HepG2 (cell line): ENCODE results near the gene FRAS1. TPM values are rescaled to one million over a fixed set of nuclear protein-coding genes. Genes with fewer than 3 reads are reported as not detected.

Experiments
- ATAC-seq: fragments of 200-7000 bp; cut with Tn5 transposase; 3 replicates; pipeline ENCODE4 v1.9.1; 2020; ENCODE audit warnings: mild to moderate bottlenecking, moderate library complexity
- BruUV-seq: library from RNA; stranded (reverse); fragments of 400-500 nt; replicated peaks from 2 replicates; lab custom pipeline; 2021; lab: Mats Ljungman, UMichigan
- CTCF ChIA-PET: fragments of 300-600 bp; formaldehyde crosslinking; extraction: SDS; loops from one replicate; lab custom pipeline; 2021; ENCODE audit warnings: low total read pairs, inconsistent platforms, low intra/inter-chr PET ratio; lab: Yijun Ruan, JAX
- POLR2A ChIA-PET: fragments of 350-600 bp; sonication (Branson Sonifier 250); formaldehyde crosslinking; loops from one replicate; lab custom pipeline; 2020; ENCODE audit warnings: antibody characterized with exemption, inconsistent platforms; lab: Yijun Ruan, JAX
- DNase-seq: peaks from one replicate; pipeline ENCODE4 v3.0.0-alpha.2; 2015; ENCODE audit warnings: low spot score
- FAIRE-seq: peaks from 3 replicates; lab custom pipeline; 2011; peaks lifted over from hg19 to GRCh38; lab: Jason Lieb, UNC
- H2AFZ ChIP-seq: one replicate; pipeline ENCODE4 v1.6.1; 2011; ENCODE audit warnings: low read length, inconsistent platforms
- H3K27ac ChIP-seq: fragments of 300-600 bp; 3 replicates; pipeline ENCODE4 v1.8.0; 2011; ENCODE audit warnings: mixed run types, mild to moderate bottlenecking, mixed read lengths, low read length, inconsistent platforms; ENCODE audit not compliant: insufficient read depth; ENCODE audit errors: extremely low read length
- H3K27me3 ChIP-seq, 2 experiments: fragments of 200-600 bp in 1 of 2; 2 replicates in 1 of 2; 3 replicates in 1 of 2; pipeline versions ENCODE4 v1.6.0 to v1.8.0; 2011; ENCODE audit warnings: low read length in 2 of 2, mild to moderate bottlenecking in 2 of 2, moderate library complexity in 2 of 2, inconsistent platforms in 1 of 2; ENCODE audit not compliant: insufficient read depth in 2 of 2, control insufficient read depth in 1 of 2
- H3K36me3 ChIP-seq, 2 experiments: fragments of 200-600 bp in 1 of 2; replicated peaks in 1 of 2; 2 replicates in 1 of 2; 3 replicates in 1 of 2; pipeline versions ENCODE4 v1.5.1 to v1.8.0; 2011; ENCODE audit warnings: low read length in 2 of 2, inconsistent platforms in 1 of 2; ENCODE audit not compliant: insufficient read depth in 2 of 2, control insufficient read depth in 1 of 2
- H3K4me1 ChIP-seq: 2 replicates; pipeline ENCODE4 v1.5.1; 2012; ENCODE audit warnings: low read length, inconsistent platforms; ENCODE audit not compliant: insufficient read depth
- H3K4me2 ChIP-seq: 2 replicates; pipeline ENCODE4 v1.6.0; 2011; ENCODE audit warnings: low read depth, low read length, inconsistent platforms
- H3K4me3 ChIP-seq, 3 experiments: fragments of 200-600 bp in 1 of 3; sonication (generic), shearing (Covaris generic) in 1 of 3; replicated peaks in 1 of 3; 2 replicates each; pipeline ENCODE4 v1.5.1; 2011 to 2016; ENCODE audit warnings: low read length in 3 of 3, inconsistent platforms in 2 of 3, low read depth in 2 of 3, mild to moderate bottlenecking in 2 of 3, control low read depth in 1 of 3, mixed read lengths in 1 of 3; ENCODE audit not compliant: insufficient read depth in 1 of 3
- H3K79me2 ChIP-seq: one replicate; pipeline ENCODE4 v1.6.1; 2011; ENCODE audit warnings: low read length, inconsistent platforms; ENCODE audit not compliant: insufficient read depth
- H3K9ac ChIP-seq: 2 replicates; pipeline ENCODE4 v1.6.0; 2011; ENCODE audit warnings: mild to moderate bottlenecking, low read depth, low read length, inconsistent platforms; ENCODE audit not compliant: insufficient read depth
- H3K9me3 ChIP-seq: 2 replicates; pipeline ENCODE4 v1.5.1; 2012; ENCODE audit warnings: mild to moderate bottlenecking, low read length
- H4K20me1 ChIP-seq: 2 replicates; pipeline ENCODE4 v1.6.0; 2011; ENCODE audit warnings: inconsistent platforms, mild to moderate bottlenecking, low read length, moderate library complexity; ENCODE audit not compliant: insufficient read depth
- CTCF ChIP-seq: sonication (generic); formaldehyde crosslinking; IDR thresholded peaks from 2 replicates; pipeline ENCODE4 v1.5.0; 2020; ENCODE audit warnings: mild to moderate bottlenecking, missing genetic modification reagents, moderate library complexity
- PPARG ChIP-seq: conservative IDR thresholded peaks from 2 replicates; pipeline ENCODE4 v1.6.1; 2016; ENCODE audit warnings: missing biosample characterization, missing genetic modification reagents
- SOX13 ChIP-seq, 3 experiments: fragments of 450-650 bp in 1 of 3; sonication (generic) in 1 of 3; formaldehyde crosslinking in 1 of 3; IDR thresholded peaks in 2 of 3; conservative IDR thresholded peaks in 1 of 3; 2 replicates each; pipeline versions ENCODE4 v1.5.0 to v1.6.1; 2016 to 2020; ENCODE audit warnings: antibody characterized with exemption in 1 of 3, mild to moderate bottlenecking in 1 of 3, missing compliant biosample characterization in 1 of 3, missing genetic modification reagents in 1 of 3, moderate library complexity in 1 of 3
- SOX6 ChIP-seq, 2 experiments: fragments of 450-650 bp in 1 of 2; sonication (generic) in 1 of 2; formaldehyde crosslinking in 1 of 2; IDR thresholded peaks; 2 replicates each; pipeline versions ENCODE4 v1.4.0 to v1.6.1; 2017 to 2020; ENCODE audit warnings: antibody characterized with exemption in 1 of 2, mild to moderate bottlenecking in 1 of 2, missing genetic modification reagents in 1 of 2
- TMF1 ChIP-seq: sonication (generic); formaldehyde crosslinking; IDR thresholded peaks from 2 replicates; pipeline ENCODE4 v1.8.1; 2022; ENCODE audit warnings: low read depth, missing genetic modification reagents
- WGBS: methylation state at CpG from one replicate; pipeline ENCODE4 v1.1.6; 2017; ENCODE audit warnings: low lambda C conversion rate; 5-methylcytosine and 5-hydroxymethylcytosine counted together
- in situ Hi-C: cut with HindIII; loops from 2 replicates; pipeline ENCODE4 v1.10.0; 2017; ENCODE audit warnings: low pct_unique_long_range_greater_than_20kb; ENCODE audit not compliant: extremely low pct_ligation_motif_present
- intact Hi-C: fragments of 100-400 bp; cut with micrococcal nuclease; formaldehyde crosslinking; loops from one replicate; pipeline ENCODE4 v1.10.0; 2022; ENCODE audit not compliant: unreplicated experiment
- polyA plus RNA-seq, 8 experiments: library from polyadenylated mRNA; depleted of rRNA in 3 of 8; stranded (reverse) in 7 of 8; unstranded in 1 of 8; fragments of >200 nt; fragmentation: Illumina TruSeq in 4 of 8; extraction: Trizol in 4 of 8; gene quantifications; 2 replicates each; pipeline versions ENCODE4 v1.2.1 to v1.2.3, GENCODE V29; 2011 to 2016; ENCODE audit warnings: low read depth in 4 of 8, missing spikeins in 1 of 8, mixed read lengths in 1 of 8; ENCODE audit not compliant: insufficient read depth in 1 of 8
- total RNA-seq, 5 experiments: library from RNA; depleted of rRNA; stranded (reverse); fragments of >200 nt; fragmentation: Illumina TruSeq; extraction: Trizol; gene quantifications; 2 replicates each; pipeline ENCODE4 v1.2.3, GENCODE V29; 2016; ENCODE audit warnings: low read depth in 1 of 5

The FRAS1 gene
- total and polyA plus RNA-seq, 2 of the 13 experiments (the other 11 are each of a cell fraction or from before 2014, with no cell fraction given), result 22.5 to 31.6 TPM

GRCh38 chr4:78567500-78568060 lies 510.5 kb downstream of the FRAS1 start:
- Histone ChIP-seq H3K4me1 (peaks cover 33% of the 10 kb centered on the region), H3K9me3 (no peaks in the 10 kb centered on the region), H3K4me3 (no peak overlapping the region), H2AFZ (no peak overlapping the region), H4K20me1 (no peaks in the 10 kb centered on the region), H3K79me2 (no peaks in the 10 kb centered on the region), H3K27me3 (no peaks in the 10 kb centered on the region), H3K27ac (no peak overlapping the region), H3K36me3 (no peaks in the 10 kb centered on the region), H3K4me2 (no peak overlapping the region), H3K9ac (no peak overlapping the region)
- POLR2A ChIA-PET, result no interaction called here
- peak; percentile 50 for DNase-seq
- ATAC-seq, result no peak
- BruUV-seq, result no TSS peak
- CTCF ChIA-PET, result no interaction called here
- in situ Hi-C loops (no loop called here), intact Hi-C loops (no loop called here)
- 78% methylated on average over 2 of the region's 2 CpGs for WGBS
- FAIRE-seq, result no peak
- TF ChIP-seq SOX6 (IDR thresholded peaks at IDR 0.05) (no peak), SOX6 (CRISPR knock-in tag; IDR thresholded peaks at IDR 0.05) (0 out of 2 replicates have a peak, but pooled peaks have one; percentile 19), SOX13 (IDR thresholded peaks at IDR 0.05) (no peak), SOX13 (CRISPR knock-in tag; conservative IDR thresholded peaks at IDR 0.05 in 1 of 2, IDR thresholded peaks at IDR 0.05 in 1 of 2) (peak in 1 of 2 experiments; percentile 75; a peak in 2 of 4 replicates), PPARG (CRISPR knock-in tag) (no peak)

- intact Hi-C loops, result no loop called here
- TF ChIP-seq TMF1, result no peak
- 0 out of 2 replicates have a peak, but pooled peaks have one; percentile 13 for TF ChIP-seq CTCF
- TF ChIP-seq, all 625 proteins: peak for 1
- H3K27ac ChIP-seq, result no peak overlapping the region
- H2AFZ ChIP-seq, result no peak overlapping the region
- ChIA-PET CTCF (no interaction called here), POLR2A (no interaction called here)
- WGBS, result 73% methylated on average over 3 of the region's 3 CpGs
- ATAC-seq (peak; percentile 44; the same call in 1 of the 3 replicates), FAIRE-seq (no peak), DNase-seq (peak; percentile 18)
- BruUV-seq, result no TSS peak
- H3K36me3 ChIP-seq, result no peaks in the 10 kb centered on the region
- peaks cover 33% of the 10 kb centered on the region for H3K4me1 ChIP-seq
- no peak overlapping the region for H3K4me3 ChIP-seq
- no peaks in the 10 kb centered on the region for H3K79me2 ChIP-seq
- H3K4me2 ChIP-seq, result no peak overlapping the region
- H3K9me3 ChIP-seq, result no peaks in the 10 kb centered on the region
- no peak overlapping the region for H3K9ac ChIP-seq
- H4K20me1 ChIP-seq, result no peaks in the 10 kb centered on the region
- H3K27me3 ChIP-seq, result no peaks in the 10 kb centered on the region
- in situ Hi-C loops, result no loop called here
Observed at GRCh38 chr4:78568640-78569305, 511.6 kb downstream of the FRAS1 start.
